ENCODE data around the gene GNAQ. TPM values are rescaled to one million over a fixed set of nuclear protein-coding genes. Genes with fewer than 3 reads are reported as not detected.

The GNAQ gene
- total RNA-seq, 2 donors from 2014 or later = 46.0 to 58.8 TPM

GRCh38 chr9:78028926-78029325, 2.7 kb downstream of the GNAQ start:
- peak overlapping the region in 1 of 2 donors; percentile 96 for H3K27ac ChIP-seq
- H3K36me3 ChIP-seq = no peaks in the 10 kb centered on the region
- peak overlapping the region; percentile 96 for H3K4me3 ChIP-seq
- H3K9me3 ChIP-seq = no peaks in the 10 kb centered on the region
- no peak for ATAC-seq (ENCODE audit: insufficient number of reproducible peaks, low FRiP score, low read depth)
- H3K27me3 ChIP-seq (replicated peaks; ENCODE audit: insufficient read depth) = no peaks in the 10 kb centered on the region
- H3K4me1 ChIP-seq (ENCODE audit: control insufficient read depth in 1 of 2, low read depth in 2 of 2) = peaks cover 38 to 54% of the 10 kb centered on the region in 2 donors
- no peak for DNase-seq (ENCODE audit: low spot score)
- TF ChIP-seq CTCF (IDR thresholded peaks at IDR 0.05) = no peak

GRCh38 chr9:78026947-78027346, 4.7 kb downstream of the GNAQ start:
- H3K36me3 ChIP-seq = no peaks in the 10 kb centered on the region
- peaks cover 45 to 68% of the 10 kb centered on the region in 2 donors for H3K4me1 ChIP-seq (ENCODE audit: control insufficient read depth in 1 of 2, low read depth in 2 of 2)
- H3K4me3 ChIP-seq = peak overlapping the region; percentile 19
- no peaks in the 10 kb centered on the region for H3K27me3 ChIP-seq (replicated peaks; ENCODE audit: insufficient read depth)
- DNase-seq (ENCODE audit: low spot score) (no peak), ATAC-seq (ENCODE audit: insufficient number of reproducible peaks, low FRiP score, low read depth) (no peak)
- H3K9me3 ChIP-seq = no peaks in the 10 kb centered on the region
- peak overlapping the region in 1 of 2 donors; percentile 39 for H3K27ac ChIP-seq
- TF ChIP-seq CTCF (IDR thresholded peaks at IDR 0.05) = no peak

- no peaks in the 10 kb centered on the region for H3K27me3 ChIP-seq (replicated peaks; ENCODE audit: insufficient read depth)
- peak overlapping the region in 1 of 2 donors; percentile 39 for H3K27ac ChIP-seq
- TF ChIP-seq CTCF (IDR thresholded peaks at IDR 0.05) = no peak
- peaks cover 51 to 73% of the 10 kb centered on the region in 2 donors for H3K4me1 ChIP-seq (ENCODE audit: control insufficient read depth in 1 of 2, low read depth in 2 of 2)
- H3K36me3 ChIP-seq = no peaks in the 10 kb centered on the region
- peak overlapping the region; percentile 19 for H3K4me3 ChIP-seq
- no peak for DNase-seq (ENCODE audit: low spot score)
- no peak for ATAC-seq (ENCODE audit: insufficient number of reproducible peaks, low FRiP score, low read depth)
- no peaks in the 10 kb centered on the region for H3K9me3 ChIP-seq
These were observed 5.2 kb downstream of the GNAQ start for GRCh38 chr9:78026416-78026815.

- Histone ChIP-seq H3K36me3 (no peaks in the 10 kb centered on the region), H3K27me3 (replicated peaks; ENCODE audit: insufficient read depth) (no peaks in the 10 kb centered on the region), H3K4me1 (ENCODE audit: control insufficient read depth in 1 of 2, low read depth in 2 of 2) (peaks cover 62 to 85% of the 10 kb centered on the region in 2 donors), H3K9me3 (no peaks in the 10 kb centered on the region), H3K4me3 (no peak overlapping the region), H3K27ac (peak overlapping the region; percentile 21 to 39)
- no peak for ATAC-seq (ENCODE audit: insufficient number of reproducible peaks, low FRiP score, low read depth)
- no peak for TF ChIP-seq CTCF (IDR thresholded peaks at IDR 0.05)
- no peak for DNase-seq (ENCODE audit: low spot score)
These were observed 6.4 kb downstream of the GNAQ start for GRCh38 chr9:78025186-78025585.

GRCh38 chr9:78023003-78023741, 8.4 kb downstream of the GNAQ start:
- Histone ChIP-seq H3K9me3 (no peaks in the 10 kb centered on the region), H3K36me3 (no peaks in the 10 kb centered on the region), H3K4me1 (ENCODE audit: control insufficient read depth in 1 of 2, low read depth in 2 of 2) (peaks cover 59 to 72% of the 10 kb centered on the region in 2 donors), H3K27ac (peak overlapping the region in 1 of 2 donors; percentile 33), H3K4me3 (peak overlapping the region; percentile 63), H3K27me3 (replicated peaks; ENCODE audit: insufficient read depth) (no peaks in the 10 kb centered on the region)
- TF ChIP-seq CTCF (IDR thresholded peaks at IDR 0.05) = no peak
- ATAC-seq (ENCODE audit: insufficient number of reproducible peaks, low FRiP score, low read depth) (peak; percentile 78), DNase-seq (ENCODE audit: low spot score) (no peak)
